Aorta (tissue), 5 donors: ENCODE results near the gene MCTP1. TPM values are rescaled to one million over a fixed set of nuclear protein-coding genes. Genes with fewer than 3 reads are reported as not detected.

Experiments used
- ATAC-seq: fragments of 200-7000 bp; cut with Tn5 transposase; one replicate; pipeline ENCODE4 v1.9.1; 2022; ENCODE audit warnings: moderate library complexity; ENCODE audit not compliant: low FRiP score
- DNase-seq, 2 donors: peaks; one replicate each; pipeline ENCODE4 v3.0.0-alpha.2; 2020
- H3K27ac ChIP-seq, 2 donors: one replicate each; pipeline ENCODE4 v1.5.1; 2013; ENCODE audit warnings: low read length in 2 of 2, mild to moderate bottlenecking in 2 of 2, moderate library complexity in 2 of 2, control low read depth in 1 of 2, inconsistent platforms in 1 of 2, low read depth in 1 of 2
- H3K27me3 ChIP-seq, 2 donors: one replicate each; pipeline ENCODE4 v1.6.1; 2013; ENCODE audit warnings: control low read depth in 1 of 2, low read length in 1 of 2, mild to moderate bottlenecking in 1 of 2, moderate library complexity in 1 of 2; ENCODE audit not compliant: insufficient read depth in 2 of 2, control insufficient read depth in 1 of 2
- H3K36me3 ChIP-seq, 2 donors: one replicate each; pipeline ENCODE4 v1.6.1; 2013; ENCODE audit warnings: control low read depth in 1 of 2, low read length in 1 of 2, mild to moderate bottlenecking in 1 of 2; ENCODE audit not compliant: insufficient read depth in 2 of 2, control insufficient read depth in 1 of 2
- H3K4me1 ChIP-seq, 2 donors: one replicate each; pipeline ENCODE4 v1.6.1; 2013; ENCODE audit warnings: low read length in 2 of 2, control low read depth in 1 of 2, mild to moderate bottlenecking in 1 of 2, moderate library complexity in 1 of 2; ENCODE audit not compliant: insufficient read depth in 2 of 2, control insufficient read depth in 1 of 2
- H3K4me3 ChIP-seq, 2 donors: one replicate each; pipeline ENCODE4 v1.5.1; 2013; ENCODE audit warnings: low read length in 2 of 2, control low read depth in 1 of 2, mild to moderate bottlenecking in 1 of 2
- H3K9me3 ChIP-seq: one replicate; pipeline ENCODE4 v1.6.1; 2013; ENCODE audit warnings: mild to moderate bottlenecking, low read length; ENCODE audit not compliant: control insufficient read depth
- WGBS, 2 donors: extraction: QIAGEN DNeasy Blood & Tissue Kit; methylation state at CpG; one replicate each; pipeline ENCODE4 v1.1.7; 2013; 5-methylcytosine and 5-hydroxymethylcytosine counted together
- intact Hi-C, 2 donors: fragments of 100-400 bp; cut with DNase I; formaldehyde crosslinking; loops; one replicate each; pipeline versions ENCODE4 v1.14.2 to v1.15.0; 2022
- polyA plus RNA-seq, 2 donors: library from polyadenylated mRNA; stranded (reverse); fragments of 200-250 nt; gene quantifications; one replicate each; pipeline ENCODE4 v1.2.3, GENCODE V29; 2013
- total RNA-seq, 2 donors: library from RNA; stranded (reverse); fragmentation: NEBNext Ultra II Directional; extraction: Animal tissue kit (Norgen Biotek cat#: 25700); gene quantifications; one replicate each; pipeline ENCODE4 v1.2.1, GENCODE V29; 2021
- donor health status: healthy with polysubstance abuse.
- donor health status: Bipolar disorder and iron deficiency.
- donor health status: DM: no; HTN: no; CAD: no.
- donor health status: DM: no; HTN: no; CAD: no.
- donor health status: DM: yes; HTN: yes; CAD: no.

MCTP1 gene
- total and polyA plus RNA-seq, 4 donors: 0.43 to 103 (median 17.2) TPM

GRCh38 chr5:95076395-95077185 lies 208.3 kb downstream of the MCTP1 start:
- H3K4me1 ChIP-seq: no peaks in the 10 kb centered on the region
- DNase-seq (no peak), ATAC-seq (no peak)
- no peaks in the 10 kb centered on the region for H3K27me3 ChIP-seq
- 78 to 83% methylated on average over 8 of the region's 8 CpGs for WGBS, 2 donors
- H3K9me3 ChIP-seq: peaks cover 3% of the 10 kb centered on the region
- intact Hi-C loops: no loop called here
- no peak overlapping the region for H3K4me3 ChIP-seq
- no peaks in the 10 kb centered on the region for H3K36me3 ChIP-seq
- H3K27ac ChIP-seq: no peak overlapping the region

GRCh38 chr5:95075111-95075510 lies 209.8 kb downstream of the MCTP1 start:
- Histone ChIP-seq H3K36me3 (no peaks in the 10 kb centered on the region), H3K9me3 (peaks cover 3% of the 10 kb centered on the region), H3K4me1 (no peaks in the 10 kb centered on the region), H3K27me3 (no peaks in the 10 kb centered on the region), H3K27ac (no peak overlapping the region), H3K4me3 (no peak overlapping the region)
- 87 to 94% methylated on average over 1 of the region's 1 CpG for WGBS, 2 donors
- ATAC-seq (no peak), DNase-seq (no peak)
- intact Hi-C loops: no loop called here

DNA sequence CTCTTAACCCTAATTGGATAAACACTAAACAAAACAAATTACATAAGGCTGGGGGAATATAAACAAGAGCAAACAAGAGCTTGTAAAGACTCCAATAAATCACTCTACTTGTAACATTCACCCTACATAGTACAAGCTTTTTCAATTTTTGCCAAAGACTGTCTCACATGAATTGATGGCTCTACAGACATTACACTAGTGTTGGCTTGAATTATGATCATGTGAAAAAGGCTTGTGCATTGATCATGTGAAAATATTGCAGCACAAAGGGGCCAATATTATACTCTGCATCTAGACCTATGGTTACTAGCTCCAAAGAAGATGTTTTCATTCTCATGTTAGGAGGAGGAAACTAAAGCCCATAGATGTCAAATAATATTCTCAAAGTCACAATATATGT lies 212.6 kb downstream of the MCTP1 start:
- Histone ChIP-seq H3K36me3 (no peaks in the 10 kb centered on the region), H3K27me3 (no peaks in the 10 kb centered on the region), H3K4me3 (no peak overlapping the region), H3K4me1 (no peaks in the 10 kb centered on the region), H3K27ac (no peak overlapping the region), H3K9me3 (peaks cover 3% of the 10 kb centered on the region)
- intact Hi-C loops: no loop called here
- DNase-seq (no peak), ATAC-seq (no peak)

- WGBS, 2 donors: 84 to 86% methylated on average over 5 of the region's 5 CpGs
- H3K27me3 ChIP-seq: no peaks in the 10 kb centered on the region
- peaks cover 3% of the 10 kb centered on the region for H3K9me3 ChIP-seq
- DNase-seq (no peak), ATAC-seq (no peak)
- no peak overlapping the region for H3K27ac ChIP-seq
- intact Hi-C loops: no loop called here
- no peaks in the 10 kb centered on the region for H3K4me1 ChIP-seq
- H3K4me3 ChIP-seq: no peak overlapping the region
- H3K36me3 ChIP-seq: no peaks in the 10 kb centered on the region
These were observed 214.0 kb downstream of the MCTP1 start for GRCh38 chr5:95070866-95071265.

DNA sequence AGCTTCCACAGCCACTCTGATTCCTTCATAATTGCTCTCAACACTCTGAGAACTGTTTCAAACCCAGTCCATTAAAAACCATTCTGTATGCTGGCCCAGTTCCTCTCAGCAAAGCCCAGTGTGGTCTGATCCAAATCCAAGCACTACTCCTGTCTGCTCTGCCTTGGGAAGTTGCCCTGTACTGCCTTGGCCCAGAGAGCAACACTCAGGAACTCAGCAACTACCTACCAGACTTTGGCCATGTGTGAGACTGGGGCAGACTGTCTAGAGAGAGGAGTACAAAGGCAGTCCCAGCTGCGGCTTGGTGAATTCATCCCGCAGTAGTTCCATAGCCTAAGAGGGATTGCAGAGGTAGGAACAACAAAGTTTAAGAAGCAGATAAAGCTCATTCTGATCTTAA lies 214.4 kb downstream of the MCTP1 start:
- intact Hi-C loops: no loop called here
- Histone ChIP-seq H3K27ac (no peak overlapping the region), H3K9me3 (peaks cover 3% of the 10 kb centered on the region), H3K4me3 (no peak overlapping the region), H3K27me3 (no peaks in the 10 kb centered on the region), H3K36me3 (no peaks in the 10 kb centered on the region), H3K4me1 (no peaks in the 10 kb centered on the region)
- ATAC-seq (peak; percentile 13), DNase-seq (no peak)
- WGBS, 2 donors: 92% methylated on average over 2 of the region's 2 CpGs

DNA sequence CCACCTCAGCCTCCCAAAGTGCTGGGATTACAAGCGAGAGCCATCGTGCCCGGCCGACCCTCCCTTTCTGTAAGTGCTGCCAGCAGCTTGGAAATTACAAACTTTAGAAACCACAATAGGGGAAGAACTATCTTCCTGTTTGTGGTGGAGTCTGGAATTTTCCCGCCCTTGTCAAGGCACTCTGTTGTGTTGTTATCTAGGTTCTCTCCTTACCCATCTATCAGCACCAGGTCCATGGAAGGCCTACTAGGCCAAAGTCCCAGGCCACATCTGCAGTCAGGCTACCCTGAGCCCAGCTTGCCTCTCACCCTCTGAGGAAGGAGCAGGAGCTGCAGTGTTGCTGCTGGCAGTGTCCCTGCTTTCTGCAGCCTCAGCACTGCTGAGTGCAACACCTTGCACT lies 214.9 kb downstream of the MCTP1 start:
- WGBS, 2 donors: 79 to 88% methylated on average over 5 of the region's 5 CpGs
- ATAC-seq: peak; percentile 39

GRCh38 chr5:95069021-95069420 lies 215.9 kb downstream of the MCTP1 start:
- intact Hi-C loops: no loop called here
- no peak for ATAC-seq

More for the DNA sequence above, 214.9 kb downstream of the MCTP1 start:
- Histone ChIP-seq H3K36me3 (no peaks in the 10 kb centered on the region), H3K4me1 (no peaks in the 10 kb centered on the region), H3K27me3 (no peaks in the 10 kb centered on the region), H3K27ac (no peak overlapping the region), H3K4me3 (no peak overlapping the region), H3K9me3 (peaks cover 3% of the 10 kb centered on the region)
- intact Hi-C loops: no loop called here
- DNase-seq: no peak

GRCh38 chr5:95068289-95068910 lies 216.5 kb downstream of the MCTP1 start:
- ATAC-seq (no peak), DNase-seq (no peak)
- Histone ChIP-seq H3K4me1 (no peaks in the 10 kb centered on the region), H3K36me3 (no peaks in the 10 kb centered on the region), H3K27me3 (no peaks in the 10 kb centered on the region), H3K9me3 (peaks cover 3% of the 10 kb centered on the region), H3K27ac (no peak overlapping the region), H3K4me3 (no peak overlapping the region)
- 77 to 79% methylated on average over 7 of the region's 7 CpGs for WGBS, 2 donors
- intact Hi-C loops: no loop called here

More at GRCh38 chr5:95069021-95069420, 215.9 kb downstream of the MCTP1 start:
- no peak for DNase-seq
- H3K4me3 ChIP-seq: no peak overlapping the region
- no peaks in the 10 kb centered on the region for H3K36me3 ChIP-seq
- H3K27me3 ChIP-seq: no peaks in the 10 kb centered on the region
- 77 to 82% methylated on average over 2 of the region's 2 CpGs for WGBS, 2 donors
- H3K9me3 ChIP-seq: peaks cover 3% of the 10 kb centered on the region
- no peaks in the 10 kb centered on the region for H3K4me1 ChIP-seq
- H3K27ac ChIP-seq: no peak overlapping the region

GRCh38 chr5:95066048-95066447 lies 218.8 kb downstream of the MCTP1 start:
- no peak for DNase-seq
- H3K36me3 ChIP-seq: no peaks in the 10 kb centered on the region
- intact Hi-C loops: no loop called here
- no peak for ATAC-seq
- H3K27me3 ChIP-seq: no peaks in the 10 kb centered on the region
- H3K27ac ChIP-seq: no peak overlapping the region
- WGBS, 2 donors: 57 to 61% methylated on average over 1 of the region's 1 CpG
- no peaks in the 10 kb centered on the region for H3K9me3 ChIP-seq
- no peaks in the 10 kb centered on the region for H3K4me1 ChIP-seq
- no peak overlapping the region for H3K4me3 ChIP-seq
